SK-N-SH (cell line): ENCODE results near the gene ANKS1B. TPM values are rescaled to one million over a fixed set of nuclear protein-coding genes. Genes with fewer than 3 reads are reported as not detected.
A peak's percentile ranks its signal among the peaks of the same experiment; 100 is the strongest.

Experiments
- CTCF ChIA-PET: fragments of 300-600, 350-600 bp; formaldehyde crosslinking; extraction: SDS; loops from one replicate; lab custom pipeline; 2021; lab: Yijun Ruan, JAX
- POLR2A ChIA-PET: fragments of 350-600 bp; sonication (Branson Sonifier 250); formaldehyde crosslinking; extraction: SDS; loops from one replicate; lab custom pipeline; 2020; ENCODE audit warnings: antibody characterized with exemption, inconsistent platforms; lab: Yijun Ruan, JAX
- DNase-seq: peaks from one replicate; pipeline ENCODE4 v3.0.0; 2012
- H2AFZ ChIP-seq: fragments of 200-600 bp; sonication (generic); 2 replicates; pipeline ENCODE4 v1.8.1; 2016; ENCODE audit warnings: antibody characterized with exemption, mild to moderate bottlenecking, low read depth
- H3F3A ChIP-seq: fragments of 200-600 bp; sonication (generic); replicated peaks from 2 replicates; pipeline ENCODE3; 2016; ENCODE audit warnings: antibody characterized with exemption, mild to moderate bottlenecking; ENCODE audit not compliant: insufficient read depth
- H3K27ac ChIP-seq, 2 experiments: fragments of 200-500 bp in 1 of 2; fragments of 200-600 bp in 1 of 2; sonication (Bioruptor generic) in 1 of 2; sonication (generic), shearing (Covaris generic) in 1 of 2; 2 replicates each; pipeline versions ENCODE4 v1.5.1 to v1.6.1; 2014 to 2016; ENCODE audit warnings: low read depth in 2 of 2, inconsistent platforms in 1 of 2, low read length in 1 of 2, mild to moderate bottlenecking in 1 of 2, mixed read lengths in 1 of 2
- H3K27me3 ChIP-seq: fragments of 200-600 bp; sonication (generic), shearing (Covaris generic); 2 replicates; pipeline ENCODE4 v1.6.1; 2016; ENCODE audit warnings: mixed run types; ENCODE audit not compliant: insufficient read depth
- H3K36me3 ChIP-seq, 2 experiments: fragments of 200-500 bp in 1 of 2; fragments of 200-600 bp in 1 of 2; sonication (Bioruptor generic) in 1 of 2; sonication (generic) in 1 of 2; replicated peaks in 1 of 2; 2 replicates each; pipeline versions ENCODE3 to v1.5.1; 2014 to 2016; ENCODE audit warnings: low read length in 1 of 2, mild to moderate bottlenecking in 1 of 2; ENCODE audit not compliant: insufficient read depth in 2 of 2, control insufficient read depth in 1 of 2
- H3K4me1 ChIP-seq, 2 experiments: fragments of 200-500 bp in 1 of 2; fragments of 200-600 bp in 1 of 2; sonication (Bioruptor generic) in 1 of 2; sonication (generic), shearing (Covaris generic) in 1 of 2; 2 replicates each; pipeline versions ENCODE4 v1.5.1 to v1.6.1; 2014 to 2016; ENCODE audit warnings: low read depth in 1 of 2, low read length in 1 of 2, mixed run types in 1 of 2; ENCODE audit not compliant: insufficient read depth in 2 of 2, control insufficient read depth in 1 of 2
- H3K4me2 ChIP-seq: fragments of 200-600 bp; sonication (generic), shearing (Covaris generic); 2 replicates; pipeline ENCODE4 v1.6.1; 2017; ENCODE audit warnings: mixed run types
- H3K4me3 ChIP-seq, 2 experiments: fragments of 200-500 bp in 1 of 2; fragments of 200-600 bp in 1 of 2; sonication (Bioruptor generic) in 1 of 2; sonication (generic), shearing (Covaris generic) in 1 of 2; 2 replicates each; pipeline versions ENCODE4 v1.5.1 to v1.8.1; 2014 to 2016; ENCODE audit warnings: low read depth in 2 of 2, inconsistent platforms in 1 of 2, low read length in 1 of 2, mild to moderate bottlenecking in 1 of 2, mixed read lengths in 1 of 2, moderate library complexity in 1 of 2
- H3K79me2 ChIP-seq: fragments of 200-600 bp; sonication (generic); 2 replicates; pipeline ENCODE4 v1.8.1; 2017; ENCODE audit warnings: mild to moderate bottlenecking; ENCODE audit not compliant: insufficient read depth
- H3K9ac ChIP-seq: fragments of 200-600 bp; sonication (generic); 2 replicates; pipeline ENCODE4 v1.6.1; 2017; ENCODE audit warnings: mixed run types
- H3K9me2 ChIP-seq: fragments of 200-600 bp; sonication (generic); 2 replicates; pipeline ENCODE4 v1.6.1; 2017; ENCODE audit warnings: mixed run types
- H3K9me3 ChIP-seq: fragments of 200-600 bp; sonication (generic); 2 replicates; pipeline ENCODE4 v1.6.1; 2017; ENCODE audit warnings: mixed run types, mild to moderate bottlenecking, moderate library complexity
- H4K20me1 ChIP-seq: fragments of 200-600 bp; sonication (generic); 2 replicates; pipeline ENCODE4 v1.6.1; 2017; ENCODE audit warnings: mild to moderate bottlenecking, mixed run types; ENCODE audit not compliant: insufficient read depth
- ELF1 ChIP-seq: IDR thresholded peaks from 2 replicates; pipeline ENCODE4 v1.4.0; 2012
- EP300 ChIP-seq, 2 experiments: IDR thresholded peaks; 2 replicates each; pipeline versions ENCODE4 v1.4.0 to v1.6.1; 2012; ENCODE audit warnings: borderline replicate concordance in 1 of 2, low read depth in 1 of 2, low read length in 1 of 2
- EZH2phosphoT487 ChIP-seq: fragments of 200-600 bp; sonication (generic); IDR thresholded peaks from 2 replicates; pipeline ENCODE4 v1.6.1; 2017; ENCODE audit warnings: low read depth, mixed run types, mild to moderate bottlenecking, antibody characterized with exemption, moderate library complexity, borderline replicate concordance
- FOSL2 ChIP-seq: IDR thresholded peaks from 2 replicates; pipeline ENCODE4 v1.4.0; 2012; ENCODE audit warnings: low read depth, mild to moderate bottlenecking, moderate library complexity, borderline replicate concordance
- FOXJ3 ChIP-seq: sonication (generic); formaldehyde crosslinking; IDR thresholded peaks from 2 replicates; pipeline ENCODE4 v1.5.1; 2020; ENCODE audit warnings: mild to moderate bottlenecking, missing genetic modification reagents
- FOXM1 ChIP-seq: IDR thresholded peaks from 2 replicates; pipeline ENCODE4 v1.4.0; 2012; ENCODE audit warnings: low read depth, mild to moderate bottlenecking
- GATA2 ChIP-seq: sonication (generic); formaldehyde crosslinking; IDR thresholded peaks from 2 replicates; pipeline ENCODE4 v1.5.0; 2020; ENCODE audit warnings: mild to moderate bottlenecking, missing genetic modification reagents
- JUND ChIP-seq: IDR thresholded peaks from 2 replicates; pipeline ENCODE4 v1.4.0; 2012
- MEF2A ChIP-seq: IDR thresholded peaks from 2 replicates; pipeline ENCODE4 v1.4.0; 2012; ENCODE audit warnings: low read depth, borderline replicate concordance
- SIN3A ChIP-seq: IDR thresholded peaks from 2 replicates; pipeline ENCODE4 v1.6.1; 2012; ENCODE audit warnings: low read depth, mild to moderate bottlenecking, low read length, moderate library complexity, borderline replicate concordance
- SMC3 ChIP-seq: IDR thresholded peaks from 2 replicates; pipeline ENCODE4 v1.6.1; 2012; ENCODE audit warnings: low read depth, low read length, improper control_type of control experiment
- TCF12 ChIP-seq: IDR thresholded peaks from 2 replicates; pipeline ENCODE4 v1.4.0; 2012
- YY1 ChIP-seq: IDR thresholded peaks from 2 replicates; pipeline ENCODE4 v1.4.0; 2012; ENCODE audit warnings: low read depth, mild to moderate bottlenecking
- WGBS: methylation state at CpG from one replicate; pipeline ENCODE4 v1.1.6; 2017; ENCODE audit warnings: low lambda C conversion rate; 5-methylcytosine and 5-hydroxymethylcytosine counted together
- polyA plus RNA-seq, 3 experiments: library from polyadenylated mRNA; depleted of rRNA; stranded (reverse); fragments of >200 nt; gene quantifications; 2 replicates each; pipeline ENCODE4 v1.2.3, GENCODE V29; 2012
- TF ChIP-seq, protein P1 (sequence below): fragments of 150-350 bp; IDR thresholded peaks from 2 replicates; pipeline ENCODE4 v1.6.1; 2017; ENCODE audit warnings: antibody characterized with exemption, low read length, low read depth, borderline replicate concordance
- TF ChIP-seq, protein P2 (sequence below): fragments of 150-350 bp; IDR thresholded peaks from 2 replicates; pipeline ENCODE4 v1.6.1; 2016; ENCODE audit warnings: mild to moderate bottlenecking, low read depth, low read length
- TF ChIP-seq, protein P3 (sequence below): IDR thresholded peaks from 2 replicates; pipeline ENCODE4 v1.4.0; 2012; ENCODE audit warnings: low read depth
- TF ChIP-seq, protein P4 (sequence below): IDR thresholded peaks from 2 replicates; pipeline ENCODE4; 2012
- TF ChIP-seq, protein P5 (sequence below): IDR thresholded peaks from 2 replicates; pipeline ENCODE4 v1.4.0; 2012; ENCODE audit warnings: low read depth, borderline replicate concordance
- TF ChIP-seq, protein P6 (sequence below): IDR thresholded peaks from 2 replicates; pipeline ENCODE4 v1.4.0; 2012; ENCODE audit warnings: low read depth, borderline replicate concordance

The ANKS1B gene
- polyA plus RNA-seq, 1 of the 3 experiments (the other 2 are of a cell fraction), result 1.8 TPM

DNA sequence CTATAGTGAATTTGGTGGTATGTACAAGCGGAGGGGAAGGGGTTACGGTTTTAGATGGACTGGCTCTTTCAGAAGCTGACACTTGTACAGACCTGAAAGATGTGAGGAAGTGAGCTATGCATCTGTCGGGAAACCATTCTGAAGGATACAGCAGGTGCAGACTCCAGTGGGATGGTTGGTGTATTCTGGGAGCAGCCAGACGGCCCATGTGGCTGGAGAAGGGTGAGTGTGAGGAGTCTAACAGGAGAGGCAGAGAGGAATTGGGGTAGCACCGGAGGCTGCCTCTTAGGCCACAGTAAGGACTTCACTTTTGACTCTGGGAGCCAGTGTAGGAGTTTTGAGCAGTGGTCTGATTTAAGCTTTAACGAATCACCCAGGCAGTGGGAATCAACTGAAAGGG is 1248.9 kb downstream of the ANKS1B start:
- Histone ChIP-seq H2AFZ (no peak overlapping the region), H3K27me3 (no peaks in the 10 kb centered on the region), H3K27ac (no peak overlapping the region), H3K79me2 (no peaks in the 10 kb centered on the region), H3K4me2 (no peak overlapping the region), H3K9me2 (no peaks in the 10 kb centered on the region), H3F3A (no peaks in the 10 kb centered on the region), H3K4me1 (peaks cover 10 to 18% of the 10 kb centered on the region in 2 experiments; a peak in 3 of 4 replicates), H3K4me3 (no peak overlapping the region), H3K9ac (no peak overlapping the region), H4K20me1 (no peaks in the 10 kb centered on the region), H3K9me3 (no peaks in the 10 kb centered on the region), H3K36me3 (peaks cover 15% of the 10 kb centered on the region in 2 experiments)
- WGBS, result 89% methylated on average over 6 of the region's 6 CpGs
- DNase-seq, result no peak
- CTCF ChIA-PET, result interaction anchor here (0.9 to 1.6 kb wide), 4 partner anchors 37 to 169 kb away, joined by 3 to 4 read pairs (median 3); no protein-coding TSS in a partner anchor
- TF ChIP-seq GATA2 (no peak), FOXJ3 (CRISPR knock-in tag) (no peak), EP300 (IDR thresholded peaks at IDR 0.05; ENCODE audit: borderline replicate concordance in 1 of 2, low read depth in 1 of 2, low read length in 1 of 2) (no peak), FOXM1 (no peak), TCF12 (no peak), MEF2A (no peak)
- TF ChIP-seq, protein P1, sequence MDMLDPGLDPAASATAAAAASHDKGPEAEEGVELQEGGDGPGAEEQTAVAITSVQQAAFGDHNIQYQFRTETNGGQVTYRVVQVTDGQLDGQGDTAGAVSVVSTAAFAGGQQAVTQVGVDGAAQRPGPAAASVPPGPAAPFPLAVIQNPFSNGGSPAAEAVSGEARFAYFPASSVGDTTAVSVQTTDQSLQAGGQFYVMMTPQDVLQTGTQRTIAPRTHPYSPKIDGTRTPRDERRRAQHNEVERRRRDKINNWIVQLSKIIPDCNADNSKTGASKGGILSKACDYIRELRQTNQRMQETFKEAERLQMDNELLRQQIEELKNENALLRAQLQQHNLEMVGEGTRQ, result no peak
- TF ChIP-seq, protein P2, sequence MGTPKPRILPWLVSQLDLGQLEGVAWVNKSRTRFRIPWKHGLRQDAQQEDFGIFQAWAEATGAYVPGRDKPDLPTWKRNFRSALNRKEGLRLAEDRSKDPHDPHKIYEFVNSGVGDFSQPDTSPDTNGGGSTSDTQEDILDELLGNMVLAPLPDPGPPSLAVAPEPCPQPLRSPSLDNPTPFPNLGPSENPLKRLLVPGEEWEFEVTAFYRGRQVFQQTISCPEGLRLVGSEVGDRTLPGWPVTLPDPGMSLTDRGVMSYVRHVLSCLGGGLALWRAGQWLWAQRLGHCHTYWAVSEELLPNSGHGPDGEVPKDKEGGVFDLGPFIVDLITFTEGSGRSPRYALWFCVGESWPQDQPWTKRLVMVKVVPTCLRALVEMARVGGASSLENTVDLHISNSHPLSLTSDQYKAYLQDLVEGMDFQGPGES, result no peak
- TF ChIP-seq, protein P3, sequence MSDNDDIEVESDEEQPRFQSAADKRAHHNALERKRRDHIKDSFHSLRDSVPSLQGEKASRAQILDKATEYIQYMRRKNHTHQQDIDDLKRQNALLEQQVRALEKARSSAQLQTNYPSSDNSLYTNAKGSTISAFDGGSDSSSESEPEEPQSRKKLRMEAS, result no peak
- POLR2A ChIA-PET, result no interaction called here

DNA sequence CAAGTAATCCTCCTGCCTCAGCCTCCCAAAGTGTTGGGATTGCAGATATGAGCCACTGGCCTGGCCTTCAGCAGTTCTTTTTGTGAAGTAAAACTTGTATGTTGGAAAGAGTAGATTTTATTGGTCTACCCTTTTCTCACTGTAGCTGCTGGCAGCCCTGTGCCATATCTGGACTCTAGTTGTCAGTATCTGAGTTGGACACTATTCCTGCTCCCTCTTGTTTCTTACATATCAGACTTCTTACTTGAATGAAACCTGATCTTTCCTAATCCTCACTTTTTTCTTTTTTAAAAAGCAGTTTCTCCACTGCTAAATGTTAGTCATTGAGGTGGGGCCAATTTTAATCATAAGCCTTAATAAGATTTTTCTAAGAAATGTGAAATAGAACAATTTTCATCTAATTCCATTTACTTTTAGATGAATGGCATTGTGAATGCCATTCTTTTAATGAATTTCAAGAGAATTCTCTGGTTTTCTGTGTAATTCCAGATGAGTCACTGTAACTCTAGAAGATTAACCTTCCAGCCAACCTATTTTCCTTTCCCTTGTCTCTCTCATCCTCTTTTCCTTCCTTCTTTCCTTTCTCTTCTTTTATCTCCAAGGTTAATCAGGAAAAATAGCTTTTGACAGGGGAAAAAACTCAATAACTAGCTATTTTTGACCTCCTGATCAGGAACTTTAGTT is 1250.9 kb downstream of the ANKS1B start:
- Histone ChIP-seq H3K79me2 (no peaks in the 10 kb centered on the region), H3K9ac (no peak overlapping the region), H3K27me3 (no peaks in the 10 kb centered on the region), H3K4me2 (no peak overlapping the region), H4K20me1 (no peaks in the 10 kb centered on the region), H3K4me3 (no peak overlapping the region), H3F3A (no peaks in the 10 kb centered on the region), H3K4me1 (peaks cover 10 to 18% of the 10 kb centered on the region in 2 experiments; a peak in 3 of 4 replicates), H3K9me2 (no peaks in the 10 kb centered on the region), H3K9me3 (no peaks in the 10 kb centered on the region), H2AFZ (no peak overlapping the region), H3K27ac (peak overlapping the region in 1 of 2 experiments; percentile 43; a peak in 2 of 4 replicates), H3K36me3 (peaks cover 22 to 29% of the 10 kb centered on the region in 2 experiments)
- no peak for DNase-seq
- TF ChIP-seq, protein P4, sequence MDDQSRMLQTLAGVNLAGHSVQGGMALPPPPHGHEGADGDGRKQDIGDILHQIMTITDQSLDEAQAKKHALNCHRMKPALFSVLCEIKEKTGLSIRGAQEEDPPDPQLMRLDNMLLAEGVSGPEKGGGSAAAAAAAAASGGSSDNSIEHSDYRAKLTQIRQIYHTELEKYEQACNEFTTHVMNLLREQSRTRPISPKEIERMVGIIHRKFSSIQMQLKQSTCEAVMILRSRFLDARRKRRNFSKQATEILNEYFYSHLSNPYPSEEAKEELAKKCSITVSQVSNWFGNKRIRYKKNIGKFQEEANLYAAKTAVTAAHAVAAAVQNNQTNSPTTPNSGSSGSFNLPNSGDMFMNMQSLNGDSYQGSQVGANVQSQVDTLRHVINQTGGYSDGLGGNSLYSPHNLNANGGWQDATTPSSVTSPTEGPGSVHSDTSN, result no peak
- TF ChIP-seq GATA2 (no peak), SIN3A (no peak), EZH2phosphoT487 (no peak), ELF1 (no peak), SMC3 (no peak), YY1 (no peak), JUND (0 out of 2 replicates have a peak, but pooled peaks have one; percentile 29), FOSL2 (peak; percentile 42; the same call in 1 of the 2 replicates)
- TF ChIP-seq, protein P5, sequence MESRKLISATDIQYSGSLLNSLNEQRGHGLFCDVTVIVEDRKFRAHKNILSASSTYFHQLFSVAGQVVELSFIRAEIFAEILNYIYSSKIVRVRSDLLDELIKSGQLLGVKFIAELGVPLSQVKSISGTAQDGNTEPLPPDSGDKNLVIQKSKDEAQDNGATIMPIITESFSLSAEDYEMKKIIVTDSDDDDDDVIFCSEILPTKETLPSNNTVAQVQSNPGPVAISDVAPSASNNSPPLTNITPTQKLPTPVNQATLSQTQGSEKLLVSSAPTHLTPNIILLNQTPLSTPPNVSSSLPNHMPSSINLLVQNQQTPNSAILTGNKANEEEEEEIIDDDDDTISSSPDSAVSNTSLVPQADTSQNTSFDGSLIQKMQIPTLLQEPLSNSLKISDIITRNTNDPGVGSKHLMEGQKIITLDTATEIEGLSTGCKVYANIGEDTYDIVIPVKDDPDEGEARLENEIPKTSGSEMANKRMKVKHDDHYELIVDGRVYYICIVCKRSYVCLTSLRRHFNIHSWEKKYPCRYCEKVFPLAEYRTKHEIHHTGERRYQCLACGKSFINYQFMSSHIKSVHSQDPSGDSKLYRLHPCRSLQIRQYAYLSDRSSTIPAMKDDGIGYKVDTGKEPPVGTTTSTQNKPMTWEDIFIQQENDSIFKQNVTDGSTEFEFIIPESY, result no peak
- TF ChIP-seq, protein P6, sequence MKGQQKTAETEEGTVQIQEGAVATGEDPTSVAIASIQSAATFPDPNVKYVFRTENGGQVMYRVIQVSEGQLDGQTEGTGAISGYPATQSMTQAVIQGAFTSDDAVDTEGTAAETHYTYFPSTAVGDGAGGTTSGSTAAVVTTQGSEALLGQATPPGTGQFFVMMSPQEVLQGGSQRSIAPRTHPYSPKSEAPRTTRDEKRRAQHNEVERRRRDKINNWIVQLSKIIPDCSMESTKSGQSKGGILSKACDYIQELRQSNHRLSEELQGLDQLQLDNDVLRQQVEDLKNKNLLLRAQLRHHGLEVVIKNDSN, result no peak
- POLR2A ChIA-PET, result no interaction called here
- CTCF ChIA-PET, result interaction anchor here (1.0 to 1.4 kb wide), 2 partner anchors 34 to 80 kb away, joined by 3 to 5 read pairs; no protein-coding TSS in a partner anchor
